Common myeloid progenitor, CD34-positive (primary cell): ENCODE data around the gene RECQL5.

ENCODE experiments used
- CTCF ChIA-PET: fragments of 350-600 bp; sonication (Branson Sonifier 250); formaldehyde crosslinking; loops from one replicate; lab custom pipeline; 2021; ENCODE audit warnings: antibody characterized with exemption; lab: Charles Lee
- POLR2A ChIA-PET: fragments of 350-600 bp; sonication (Branson Sonifier 250); formaldehyde crosslinking; loops from one replicate; lab custom pipeline; 2021; ENCODE audit warnings: antibody characterized with exemption; lab: Charles Lee
- DNase-seq, 3 donors: peaks; one replicate each; pipeline versions ENCODE4 v3.0.0 to v3.0.0-alpha.2; 2013
- H3K27ac ChIP-seq, 2 experiments: 1 replicate in 1 of 2; 2 replicates in 1 of 2; pipeline ENCODE4 v1.7.0; 2013; ENCODE audit warnings: inconsistent platforms in 2 of 2, low read length in 2 of 2, mild to moderate bottlenecking in 2 of 2, low read depth in 1 of 2, moderate library complexity in 1 of 2; ENCODE audit not compliant: severe bottlenecking in 2 of 2, insufficient read depth in 1 of 2, poor library complexity in 1 of 2
- H3K27me3 ChIP-seq, 5 experiments: replicated peaks in 2 of 5; 1 replicate in 3 of 5; 2 replicates in 2 of 5; pipeline versions ENCODE4 v1.6.1 to v1.7.0; 2013; ENCODE audit warnings: low read length in 4 of 5, mild to moderate bottlenecking in 2 of 5, moderate library complexity in 2 of 5, inconsistent platforms in 1 of 5; ENCODE audit not compliant: insufficient read depth in 5 of 5, control insufficient read depth in 4 of 5
- H3K36me3 ChIP-seq, 4 experiments: 1 replicate in 2 of 4; 2 replicates in 2 of 4; pipeline versions ENCODE4 v1.6.1 to v1.7.0; 2013; ENCODE audit warnings: low read length in 3 of 4, control low read depth in 1 of 4, mild to moderate bottlenecking in 1 of 4; ENCODE audit not compliant: control insufficient read depth in 4 of 4, insufficient read depth in 4 of 4
- H3K4me1 ChIP-seq, 4 experiments: 1 replicate in 3 of 4; 2 replicates in 1 of 4; pipeline versions ENCODE4 v1.6.1 to v1.7.1; 2013; ENCODE audit warnings: low read length in 3 of 4, mild to moderate bottlenecking in 3 of 4, control low read depth in 1 of 4, inconsistent platforms in 1 of 4, moderate library complexity in 1 of 4; ENCODE audit not compliant: control insufficient read depth in 4 of 4, insufficient read depth in 4 of 4; ENCODE audit errors: control extremely low read depth in 1 of 4
- H3K4me3 ChIP-seq, 7 experiments: 1 replicate in 4 of 7; 2 replicates in 3 of 7; pipeline versions ENCODE4 v1.5.1 to v1.7.0; 2013; ENCODE audit warnings: mild to moderate bottlenecking in 7 of 7, low read length in 6 of 7, moderate library complexity in 6 of 7, inconsistent platforms in 2 of 7, low read depth in 2 of 7, control low read depth in 1 of 7; ENCODE audit not compliant: insufficient read depth in 4 of 7, control insufficient read depth in 1 of 7; ENCODE audit errors: extremely low read depth in 1 of 7
- H3K9me3 ChIP-seq, 5 experiments: 1 replicate in 4 of 5; 2 replicates in 1 of 5; pipeline versions ENCODE4 v1.6.1 to v1.7.1; 2013; ENCODE audit warnings: low read length in 4 of 5, mild to moderate bottlenecking in 2 of 5, inconsistent platforms in 1 of 5, low read depth in 1 of 5, moderate library complexity in 1 of 5; ENCODE audit not compliant: control insufficient read depth in 4 of 5, insufficient read depth in 2 of 5; ENCODE audit errors: control extremely low read depth in 1 of 5
- WGBS: methylation state at CpG from one replicate; pipeline ENCODE4 v1.1.5; 2013; ENCODE audit not compliant: insufficient coverage; 5-methylcytosine and 5-hydroxymethylcytosine counted together

Gene RECQL5

GRCh38 chr17:75695141-75695829, 28.3 kb upstream of the RECQL5 start:
- Histone ChIP-seq H3K4me3 (no peak overlapping the region), H3K27ac (no peak overlapping the region), H3K4me1 (peaks cover 0 to 17% (median 14%) of the 10 kb centered on the region in 4 experiments), H3K9me3 (no peaks in the 10 kb centered on the region), H3K36me3 (peaks cover 13 to 79% (median 39%) of the 10 kb centered on the region in 4 experiments), H3K27me3 (no peaks in the 10 kb centered on the region)
- 94% methylated on average over 7 of the region's 7 CpGs for WGBS
- DNase-seq = no peak
- CTCF ChIA-PET = interaction anchor here (0.8 to 1.9 kb wide), 4 partner anchors 11 to 62 kb away, joined by 4 to 13 read pairs (median 4); partner anchors contain the start of gene SMIM5
- POLR2A ChIA-PET = no interaction called here

- POLR2A ChIA-PET = no interaction called here
- DNase-seq = no peak
- Histone ChIP-seq H3K4me1 (peaks cover 6 to 25% (median 20%) of the 10 kb centered on the region in 4 experiments), H3K27me3 (no peaks in the 10 kb centered on the region), H3K9me3 (no peaks in the 10 kb centered on the region), H3K27ac (no peak overlapping the region), H3K36me3 (peaks cover 13 to 72% (median 33%) of the 10 kb centered on the region in 4 experiments), H3K4me3 (no peak overlapping the region)
- 99% methylated on average over 8 of the region's 14 CpGs for WGBS
- CTCF ChIA-PET = interaction anchor here (1.4 to 1.9 kb wide), 4 partner anchors 11 to 62 kb away, joined by 4 to 13 read pairs (median 4); partner anchors contain the start of gene SMIM5
These were observed 27.6 kb upstream of the RECQL5 start for GRCh38 chr17:75694536-75694935.

GRCh38 chr17:75693500-75694481, 26.8 kb upstream of the RECQL5 start:
- no peak overlapping the region for H3K4me3 ChIP-seq
- no peaks in the 10 kb centered on the region for H3K9me3 ChIP-seq
- peaks cover 7 to 32% (median 27%) of the 10 kb centered on the region in 4 experiments for H3K4me1 ChIP-seq
- peak overlapping the region in 1 of 2 experiments; percentile 2 for H3K27ac ChIP-seq
- POLR2A ChIA-PET = interaction anchor here (0.6 kb wide), 1 partner anchor 150 kb away, joined by 3 read pairs; the partner anchor contains the start of gene UNC13D
- DNase-seq = no peak
- CTCF ChIA-PET = interaction anchor here (1.4 to 7.7 kb wide), 4 partner anchors 10 to 61 kb away, joined by 4 to 58 read pairs (median 4); partner anchors contain the start of gene SMIM5
- 91% methylated on average over 15 of the region's 19 CpGs for WGBS
- no peaks in the 10 kb centered on the region for H3K27me3 ChIP-seq
- H3K36me3 ChIP-seq = peaks cover 13 to 69% (median 31%) of the 10 kb centered on the region in 4 experiments

GRCh38 chr17:75692976-75693375, 26.0 kb upstream of the RECQL5 start:
- peaks cover 15 to 40% (median 36%) of the 10 kb centered on the region in 4 experiments for H3K4me1 ChIP-seq
- H3K27ac ChIP-seq = no peak overlapping the region
- no peaks in the 10 kb centered on the region for H3K9me3 ChIP-seq
- CTCF ChIA-PET = interaction anchor here (2.1 to 7.7 kb wide), 2 partner anchors 11 to 56 kb away, joined by 4 to 58 read pairs; no protein-coding TSS in a partner anchor
- POLR2A ChIA-PET = no interaction called here
- no peak for DNase-seq
- H3K36me3 ChIP-seq = peaks cover 12 to 64% (median 29%) of the 10 kb centered on the region in 4 experiments
- H3K27me3 ChIP-seq = no peaks in the 10 kb centered on the region
- H3K4me3 ChIP-seq = no peak overlapping the region
- WGBS = 95% methylated on average over 13 of the region's 13 CpGs

GRCh38 chr17:75691801-75692626, 25.1 kb upstream of the RECQL5 start:
- no peak for DNase-seq

GRCh38 chr17:75691371-75691791, 24.4 kb upstream of the RECQL5 start:
- DNase-seq = peak in 2 of 3 donors; percentile 56 to 71
- no peak overlapping the region for H3K4me3 ChIP-seq
- H3K27me3 ChIP-seq = no peaks in the 10 kb centered on the region
- H3K36me3 ChIP-seq = peaks cover 6 to 54% (median 22%) of the 10 kb centered on the region in 4 experiments
- no peak overlapping the region for H3K27ac ChIP-seq
- peaks cover 15 to 55% (median 43%) of the 10 kb centered on the region in 4 experiments for H3K4me1 ChIP-seq
- POLR2A ChIA-PET = no interaction called here
- no peaks in the 10 kb centered on the region for H3K9me3 ChIP-seq
- WGBS = 78% methylated on average over 3 of the region's 5 CpGs
- CTCF ChIA-PET = interaction anchor here (1.2 to 7.7 kb wide), 5 partner anchors 10 to 58 kb away, joined by 3 to 58 read pairs (median 4); no protein-coding TSS in a partner anchor

More at GRCh38 chr17:75691801-75692626, 25.1 kb upstream of the RECQL5 start:
- no peaks in the 10 kb centered on the region for H3K27me3 ChIP-seq
- peaks cover 6 to 56% (median 24%) of the 10 kb centered on the region in 4 experiments for H3K36me3 ChIP-seq
- POLR2A ChIA-PET = no interaction called here
- no peaks in the 10 kb centered on the region for H3K9me3 ChIP-seq
- WGBS = 88% methylated on average over 10 of the region's 14 CpGs
- no peak overlapping the region for H3K27ac ChIP-seq
- no peak overlapping the region for H3K4me3 ChIP-seq
- CTCF ChIA-PET = interaction anchor here (1.8 to 7.7 kb wide), 4 partner anchors 10 to 57 kb away, joined by 4 to 58 read pairs (median 8); no protein-coding TSS in a partner anchor
- peaks cover 15 to 50% (median 43%) of the 10 kb centered on the region in 4 experiments for H3K4me1 ChIP-seq
